ENCODE measurements around the gene MTMR3.

DNA sequence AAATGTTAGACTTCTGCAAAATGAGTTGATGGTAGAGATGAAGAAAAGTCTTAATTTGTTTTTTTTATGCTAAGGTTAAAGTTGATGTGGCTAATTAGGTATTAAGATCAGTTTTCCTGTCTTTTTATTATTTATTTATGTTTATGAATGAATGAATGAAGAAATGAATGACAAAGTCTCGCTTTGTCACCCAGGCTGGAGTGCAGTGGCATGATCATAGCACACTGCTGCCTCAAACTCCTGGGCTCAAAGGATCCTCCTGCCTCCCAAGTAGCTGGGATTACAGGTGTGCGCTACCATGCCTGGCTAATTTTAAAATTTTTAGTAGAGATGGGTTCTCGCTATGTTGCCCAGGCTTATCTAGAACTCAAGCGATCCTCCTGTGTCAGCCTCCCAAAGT lies 29.2 kb downstream of the MTMR3 start:
- TF ChIP-seq, protein P1, sequence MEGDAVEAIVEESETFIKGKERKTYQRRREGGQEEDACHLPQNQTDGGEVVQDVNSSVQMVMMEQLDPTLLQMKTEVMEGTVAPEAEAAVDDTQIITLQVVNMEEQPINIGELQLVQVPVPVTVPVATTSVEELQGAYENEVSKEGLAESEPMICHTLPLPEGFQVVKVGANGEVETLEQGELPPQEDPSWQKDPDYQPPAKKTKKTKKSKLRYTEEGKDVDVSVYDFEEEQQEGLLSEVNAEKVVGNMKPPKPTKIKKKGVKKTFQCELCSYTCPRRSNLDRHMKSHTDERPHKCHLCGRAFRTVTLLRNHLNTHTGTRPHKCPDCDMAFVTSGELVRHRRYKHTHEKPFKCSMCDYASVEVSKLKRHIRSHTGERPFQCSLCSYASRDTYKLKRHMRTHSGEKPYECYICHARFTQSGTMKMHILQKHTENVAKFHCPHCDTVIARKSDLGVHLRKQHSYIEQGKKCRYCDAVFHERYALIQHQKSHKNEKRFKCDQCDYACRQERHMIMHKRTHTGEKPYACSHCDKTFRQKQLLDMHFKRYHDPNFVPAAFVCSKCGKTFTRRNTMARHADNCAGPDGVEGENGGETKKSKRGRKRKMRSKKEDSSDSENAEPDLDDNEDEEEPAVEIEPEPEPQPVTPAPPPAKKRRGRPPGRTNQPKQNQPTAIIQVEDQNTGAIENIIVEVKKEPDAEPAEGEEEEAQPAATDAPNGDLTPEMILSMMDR (IDR thresholded peaks at IDR 0.05): no peak
- no peak for TF ChIP-seq POLR2AphosphoS5 (IDR thresholded peaks at IDR 0.05)
- no peak for TF ChIP-seq EP300 (IDR thresholded peaks at IDR 0.05)
- no peak for TF ChIP-seq POLR2A (IDR thresholded peaks at IDR 0.05)

All from gastroesophageal sphincter (tissue), 3 donors.